Measurements from ENCODE around the gene JMY.
"Not testable (repeated sequence)": the region's sequence is repeated elsewhere in the genome, so short reads cannot be mapped to it uniquely, and the experiment has no call there.

The JMY gene

GRCh38 chr5:79237740-79238560, 2.0 kb downstream of the JMY start:
- no peak for DNase-seq

- no peak for DNase-seq
Observed at GRCh38 chr5:79240561-79240960, 4.6 kb downstream of the JMY start.

GRCh38 chr5:79241535-79241979, 5.6 kb downstream of the JMY start:
- DNase-seq: no peak

GRCh38 chr5:79242242-79243039, 6.5 kb downstream of the JMY start:
- no peak for DNase-seq

GRCh38 chr5:79243224-79243623, 7.3 kb downstream of the JMY start:
- DNase-seq: no peak

GRCh38 chr5:79254067-79254466, 18.1 kb downstream of the JMY start:
- DNase-seq: not testable (repeated sequence)

- DNase-seq: no peak
Observed at GRCh38 chr5:79255786-79256557, 20.0 kb downstream of the JMY start.

GRCh38 chr5:79256563-79256962, 20.6 kb downstream of the JMY start:
- no peak for DNase-seq

GRCh38 chr5:79257314-79257713, 21.4 kb downstream of the JMY start:
- no peak for DNase-seq

GRCh38 chr5:79258801-79259200, 22.9 kb downstream of the JMY start:
- DNase-seq: no peak

GRCh38 chr5:79259383-79259782, 23.5 kb downstream of the JMY start:
- no peak for DNase-seq

- DNase-seq: no peak
Observed at GRCh38 chr5:79259810-79260209, 23.9 kb downstream of the JMY start.

- no peak for DNase-seq
Observed at GRCh38 chr5:79261897-79262296, 26.0 kb downstream of the JMY start.

- no peak for DNase-seq
Observed at GRCh38 chr5:79263290-79263689, 27.4 kb downstream of the JMY start.

- no peak for DNase-seq
Observed at GRCh38 chr5:79267180-79267579, 31.2 kb downstream of the JMY start.

- DNase-seq: no peak
Observed at GRCh38 chr5:79269733-79270166, 33.8 kb downstream of the JMY start.

GRCh38 chr5:79273341-79273740, 37.4 kb downstream of the JMY start:
- DNase-seq: no peak

- no peak for DNase-seq
Observed at GRCh38 chr5:79284846-79285245, 48.9 kb downstream of the JMY start.

GRCh38 chr5:79285285-79285684, 49.4 kb downstream of the JMY start:
- no peak for DNase-seq

GRCh38 chr5:79285833-79286232, 49.9 kb downstream of the JMY start:
- DNase-seq: no peak

- DNase-seq: no peak
Observed at GRCh38 chr5:79287380-79287779, 51.4 kb downstream of the JMY start.

GRCh38 chr5:79287907-79288306, 52.0 kb downstream of the JMY start:
- no peak for DNase-seq

- DNase-seq: no peak
Observed at GRCh38 chr5:79295029-79295428, 59.1 kb downstream of the JMY start.
